GM19238 (cell line): ENCODE measurements around the gene IDH3A.

Experiments used
- DNase-seq: peaks from one replicate; pipeline ENCODE4 v3.0.0; 2011; ENCODE audit warnings: low spot score; ENCODE audit not compliant: insufficient read length

The IDH3A gene

GRCh38 chr15:78216276-78217104 is 67.3 kb downstream of the IDH3A start:
- DNase-seq: no peak

GRCh38 chr15:78220713-78221112 is 71.6 kb downstream of the IDH3A start:
- no peak for DNase-seq
